ENCODE results near the gene IL11.

The IL11 gene

DNA sequence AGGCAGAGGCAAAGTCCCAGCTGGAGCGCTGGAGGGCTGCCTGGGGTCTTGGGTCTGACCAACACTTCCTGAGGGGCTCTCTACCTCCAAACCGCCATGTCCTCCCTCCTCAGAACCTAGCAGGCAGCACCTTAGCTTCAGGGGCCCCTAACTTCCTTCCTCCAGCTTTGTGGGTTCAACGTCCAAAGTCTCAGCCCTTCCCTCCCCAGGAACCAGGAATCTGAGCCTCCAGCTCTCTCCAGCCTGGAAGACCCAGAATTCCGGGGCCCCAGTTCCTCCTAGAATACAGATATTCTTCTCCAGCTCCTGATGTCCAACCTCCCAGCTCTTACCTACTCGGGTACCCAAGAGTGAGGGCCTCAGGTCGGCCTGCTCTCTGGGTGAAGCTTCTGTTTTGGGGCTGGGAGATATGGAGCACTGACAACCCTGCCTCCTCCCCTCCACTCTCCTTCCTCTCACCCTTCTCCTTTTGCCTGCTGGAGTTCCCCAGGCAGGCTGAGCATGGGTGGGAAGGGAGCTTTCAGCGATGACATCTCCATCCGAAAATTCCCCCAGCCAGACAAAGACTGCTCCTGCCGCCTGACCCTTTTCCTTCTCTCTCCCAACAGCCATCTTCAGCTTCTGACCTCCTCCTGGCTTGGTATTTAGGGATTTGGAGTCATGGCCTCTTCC lies 48.7 kb downstream of the IL11 start:
- DNase-seq, result no peak

DNA sequence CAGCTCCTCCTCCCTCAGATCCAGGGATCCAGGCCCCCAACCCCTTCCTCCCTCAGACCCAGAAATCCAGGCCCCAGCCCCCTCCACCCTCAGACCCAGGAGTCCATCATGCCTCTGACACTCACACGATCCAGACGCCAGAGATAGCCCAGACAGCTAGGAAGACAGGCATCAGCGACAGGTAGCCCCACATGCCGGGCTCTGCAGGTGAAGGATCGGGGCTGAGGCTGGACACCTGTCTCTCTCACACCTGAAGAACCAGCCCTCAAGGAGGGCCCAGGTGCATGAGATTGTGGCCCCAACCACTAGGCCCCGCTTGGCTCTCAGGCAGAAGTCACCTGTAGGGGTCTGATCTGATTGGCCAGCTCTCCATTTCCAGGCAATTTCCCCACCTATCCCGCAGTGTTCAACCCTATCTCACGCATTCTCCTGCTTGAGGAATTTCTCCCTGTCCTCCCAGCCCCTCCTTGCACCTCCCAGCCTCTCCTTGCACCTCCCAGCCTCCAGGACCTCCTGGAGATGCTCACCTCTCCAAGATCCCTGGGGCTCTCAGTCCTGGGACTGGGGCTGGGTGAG lies 49.3 kb downstream of the IL11 start:
- no peak for DNase-seq

DNA sequence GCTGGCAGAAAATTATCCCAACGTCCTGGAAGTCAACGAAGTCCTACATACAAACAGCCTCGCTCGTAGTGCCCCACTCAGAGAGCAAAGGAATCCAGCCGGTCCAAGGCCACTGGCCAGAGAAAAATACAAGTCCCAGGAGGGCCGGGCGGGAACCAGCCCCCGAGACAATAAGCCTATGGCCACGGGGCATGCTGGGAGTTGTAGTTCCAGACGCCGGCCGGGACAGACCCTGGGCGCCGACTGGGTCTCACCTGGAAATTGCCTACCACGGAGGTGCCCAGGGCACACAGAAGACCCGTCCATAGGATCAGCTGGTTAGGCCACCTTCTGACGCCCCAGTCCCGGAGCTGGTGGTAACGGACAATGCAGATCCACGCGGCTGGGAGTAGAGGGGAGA lies 50.5 kb downstream of the IL11 start:
- no peak for DNase-seq

DNA sequence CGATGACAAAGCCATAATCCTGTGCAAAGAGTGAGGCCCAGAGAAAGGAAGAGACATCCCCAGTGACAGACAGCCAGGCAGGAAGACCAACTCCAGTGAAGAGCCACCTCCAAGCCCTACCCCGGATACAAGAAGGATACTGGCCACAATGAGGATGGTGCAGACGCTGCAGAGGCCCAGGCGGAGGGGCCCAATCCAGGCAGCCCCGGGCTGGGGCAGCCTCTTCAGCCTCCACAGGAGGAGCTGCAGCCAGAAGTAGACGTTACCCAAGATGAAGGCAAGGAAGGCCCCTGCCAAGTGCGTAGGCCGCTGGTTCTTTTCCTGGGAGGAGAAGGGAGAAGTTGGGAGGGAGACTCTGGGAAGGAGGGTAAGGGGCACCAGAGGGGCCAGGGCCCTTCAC lies 53.6 kb downstream of the IL11 start:
- no peak for DNase-seq

DNA sequence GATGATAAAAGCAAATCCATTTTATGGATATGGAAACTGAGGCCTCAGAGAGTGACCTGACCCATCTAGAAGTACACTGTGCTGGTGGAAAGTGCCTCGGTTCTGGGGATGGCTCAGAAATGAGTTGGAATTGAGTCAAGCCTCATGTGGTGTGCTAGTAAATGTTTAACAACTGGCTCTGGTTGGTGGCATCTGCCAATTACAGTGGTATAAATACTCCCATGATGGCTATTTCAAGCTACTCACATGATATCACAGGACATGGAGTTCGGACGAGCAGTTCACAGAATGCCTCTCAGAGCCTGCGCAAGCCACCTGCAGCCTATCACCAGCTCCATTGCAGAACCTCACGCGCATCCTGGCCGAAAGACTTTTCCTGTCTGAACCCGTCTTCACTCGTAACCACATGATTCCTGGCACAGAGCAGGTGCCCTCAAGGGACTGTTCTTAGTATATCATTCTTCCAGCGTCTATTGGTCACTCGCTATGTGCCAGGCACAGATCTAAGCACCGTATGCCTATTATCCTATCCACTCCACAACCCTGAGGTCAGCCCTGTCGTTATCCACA lies 54.2 kb downstream of the IL11 start:
- DNase-seq, result no peak

DNA sequence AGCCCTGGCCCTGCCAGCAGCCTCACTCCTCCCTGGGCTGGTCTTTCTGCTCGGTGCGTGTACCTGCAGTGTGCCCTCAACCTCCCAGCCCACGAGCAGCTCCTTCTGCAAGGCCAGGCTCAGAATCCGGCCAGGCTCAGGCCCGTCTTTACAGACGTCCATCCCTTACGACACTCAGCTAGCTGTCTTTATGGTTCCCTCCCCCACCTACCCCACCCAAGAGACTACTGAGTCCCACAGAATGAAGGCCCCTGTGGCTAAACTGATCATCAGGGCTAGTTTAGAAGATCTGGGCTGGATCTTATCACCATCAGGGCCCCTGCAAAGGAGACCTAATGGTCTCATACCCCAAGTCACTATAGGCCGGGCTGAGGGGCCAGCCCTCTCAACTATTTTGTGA lies 55.9 kb downstream of the IL11 start:
- no peak for DNase-seq
